ENCODE measurements around the gene SOX8.

GRCh38 chr16:979147-979546 lies 2.4 kb upstream of the SOX8 start:
- TF ChIP-seq CTCF (IDR thresholded peaks at IDR 0.05), result no peak
- TF ChIP-seq POLR2A (IDR thresholded peaks at IDR 0.05), result no peak
